ENCODE data around the gene PICK1.

Gene PICK1

DNA sequence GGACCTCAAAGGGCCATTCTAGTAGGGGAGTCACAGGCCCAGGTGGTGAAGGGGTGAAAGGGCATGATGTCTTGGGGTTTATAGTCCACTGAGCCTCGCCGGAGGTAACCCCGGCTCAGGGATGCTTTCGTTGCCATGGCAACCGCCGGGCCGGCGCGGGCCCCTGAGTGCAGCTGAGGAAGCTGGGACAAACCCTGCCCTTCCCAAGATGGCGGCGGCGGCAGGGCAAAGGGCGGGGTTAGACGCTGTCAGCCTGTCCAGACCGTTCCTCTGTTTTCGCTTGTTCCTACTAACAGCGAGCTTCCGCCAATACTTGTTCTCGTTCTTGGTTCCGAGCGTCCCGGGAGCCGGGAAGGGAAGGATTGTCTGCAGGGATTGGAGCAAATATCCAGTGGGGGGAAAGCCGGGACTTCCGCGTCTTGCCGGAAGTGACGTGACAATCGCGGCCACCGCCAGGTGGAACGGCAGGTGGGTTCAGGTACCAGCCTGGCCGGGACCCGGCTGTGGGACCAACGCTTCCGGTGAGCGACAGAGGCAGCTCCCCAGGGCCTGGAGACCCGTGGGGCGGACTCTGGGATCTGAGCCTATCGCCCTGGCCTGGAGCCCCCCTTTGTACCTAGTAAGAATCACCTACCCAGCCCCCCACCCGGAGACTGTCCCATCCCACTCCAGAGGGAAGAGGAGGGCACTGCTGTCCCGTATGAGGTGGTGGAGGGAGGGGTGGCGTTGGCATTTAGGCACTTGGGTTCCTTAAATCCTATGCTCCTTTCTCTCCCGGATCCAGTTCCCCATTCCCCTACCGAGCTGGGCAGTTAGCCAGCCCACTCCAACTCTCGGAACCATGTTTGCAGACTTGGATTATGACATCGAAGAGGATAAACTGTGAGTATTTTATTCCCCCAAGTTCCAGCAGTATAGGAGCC is at the start of gene PICK1:
Gene PICK1, plus strand, starts transcription at position 436 of the 923 bp plus-strand sequence. Its CDS starts 406 bp downstream, at position 842.
- in situ Hi-C loops (cut with MboI; ENCODE audit: low pct_unique_long_range_greater_than_20kb, low sequenced_read_pairs, unreplicated experiment) = loop anchor here (10.0 kb wide), 1 partner anchor 538 kb away; no protein-coding TSS in a partner anchor
- TF ChIP-seq, protein P1, sequence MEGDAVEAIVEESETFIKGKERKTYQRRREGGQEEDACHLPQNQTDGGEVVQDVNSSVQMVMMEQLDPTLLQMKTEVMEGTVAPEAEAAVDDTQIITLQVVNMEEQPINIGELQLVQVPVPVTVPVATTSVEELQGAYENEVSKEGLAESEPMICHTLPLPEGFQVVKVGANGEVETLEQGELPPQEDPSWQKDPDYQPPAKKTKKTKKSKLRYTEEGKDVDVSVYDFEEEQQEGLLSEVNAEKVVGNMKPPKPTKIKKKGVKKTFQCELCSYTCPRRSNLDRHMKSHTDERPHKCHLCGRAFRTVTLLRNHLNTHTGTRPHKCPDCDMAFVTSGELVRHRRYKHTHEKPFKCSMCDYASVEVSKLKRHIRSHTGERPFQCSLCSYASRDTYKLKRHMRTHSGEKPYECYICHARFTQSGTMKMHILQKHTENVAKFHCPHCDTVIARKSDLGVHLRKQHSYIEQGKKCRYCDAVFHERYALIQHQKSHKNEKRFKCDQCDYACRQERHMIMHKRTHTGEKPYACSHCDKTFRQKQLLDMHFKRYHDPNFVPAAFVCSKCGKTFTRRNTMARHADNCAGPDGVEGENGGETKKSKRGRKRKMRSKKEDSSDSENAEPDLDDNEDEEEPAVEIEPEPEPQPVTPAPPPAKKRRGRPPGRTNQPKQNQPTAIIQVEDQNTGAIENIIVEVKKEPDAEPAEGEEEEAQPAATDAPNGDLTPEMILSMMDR (IDR thresholded peaks at IDR 0.05; ENCODE audit: extremely low read depth, insufficient read depth, missing control alignments) = no peak
- peak; percentile 92 for DNase-seq (ENCODE audit: low spot score)

DNA sequence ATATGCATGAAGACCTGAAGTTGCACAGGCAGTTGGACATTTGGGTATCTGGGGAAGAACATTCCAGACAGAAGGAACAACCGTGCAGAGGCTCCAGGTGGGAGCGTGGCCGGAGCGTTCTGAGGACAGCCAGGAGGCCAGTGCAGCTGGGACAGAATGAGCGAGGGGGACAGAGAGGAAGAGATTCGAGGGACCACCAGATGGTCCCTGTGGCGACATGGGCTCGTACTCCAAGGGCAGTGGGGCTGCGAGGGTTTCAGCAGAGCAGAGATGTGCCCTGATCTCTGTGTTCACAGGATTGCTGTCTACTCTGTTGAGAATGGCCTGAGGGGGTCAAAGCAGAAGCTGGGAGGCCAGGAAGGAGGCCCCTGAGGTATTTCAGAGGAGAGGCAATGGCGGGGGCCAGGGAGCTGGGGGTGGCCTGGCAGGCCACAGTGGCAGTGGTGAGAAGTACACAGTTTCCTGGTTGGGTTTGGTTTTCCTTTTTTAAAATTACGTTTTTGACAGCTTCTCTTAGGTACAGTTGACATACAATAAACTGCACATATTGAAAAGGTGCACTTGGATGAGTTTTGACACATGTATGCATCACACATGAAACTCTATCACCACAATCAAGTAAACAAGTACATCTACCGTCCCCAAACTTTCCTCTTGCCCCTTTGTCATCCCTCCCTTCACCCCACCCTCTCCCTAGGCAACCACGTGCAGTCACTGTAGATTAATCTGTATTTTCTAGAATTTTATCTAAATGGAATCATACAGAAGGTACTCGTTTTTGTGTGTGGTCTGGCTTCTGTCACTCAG is 48.0 kb upstream of the PICK1 start:
- DNase-seq (ENCODE audit: low spot score) = no peak
- TF ChIP-seq, protein P1 (IDR thresholded peaks at IDR 0.05; ENCODE audit: extremely low read depth, insufficient read depth, missing control alignments) = no peak
- in situ Hi-C loops (cut with MboI; ENCODE audit: low pct_unique_long_range_greater_than_20kb, low sequenced_read_pairs, unreplicated experiment) = no loop called here

DNA sequence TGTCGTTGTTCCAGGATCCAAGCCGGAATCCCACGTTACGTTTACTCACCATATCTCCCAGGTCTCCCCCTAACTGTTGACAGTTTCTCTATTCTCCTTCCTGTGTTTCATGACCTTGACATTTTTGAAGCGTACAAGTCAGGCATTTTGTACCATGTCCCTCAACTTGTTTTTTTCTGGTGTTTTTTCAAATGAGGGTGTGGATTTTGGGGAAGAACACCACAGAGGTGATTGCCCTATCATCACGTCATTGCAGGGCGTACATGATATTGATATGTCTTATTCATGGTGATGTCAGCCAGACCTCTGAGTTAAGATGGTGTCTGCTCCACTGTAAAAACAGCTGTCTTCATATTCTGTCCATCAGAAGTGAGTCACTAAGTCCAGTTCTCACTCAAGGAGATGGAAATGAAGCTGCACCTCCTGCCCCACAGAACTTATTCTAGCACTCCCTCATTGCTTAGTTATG is 44.6 kb upstream of the PICK1 start:
- in situ Hi-C loops (cut with MboI; ENCODE audit: low pct_unique_long_range_greater_than_20kb, low sequenced_read_pairs, unreplicated experiment) = no loop called here
- no peak for DNase-seq (ENCODE audit: low spot score)
- TF ChIP-seq, protein P1 (IDR thresholded peaks at IDR 0.05; ENCODE audit: extremely low read depth, insufficient read depth, missing control alignments) = no peak

DNA sequence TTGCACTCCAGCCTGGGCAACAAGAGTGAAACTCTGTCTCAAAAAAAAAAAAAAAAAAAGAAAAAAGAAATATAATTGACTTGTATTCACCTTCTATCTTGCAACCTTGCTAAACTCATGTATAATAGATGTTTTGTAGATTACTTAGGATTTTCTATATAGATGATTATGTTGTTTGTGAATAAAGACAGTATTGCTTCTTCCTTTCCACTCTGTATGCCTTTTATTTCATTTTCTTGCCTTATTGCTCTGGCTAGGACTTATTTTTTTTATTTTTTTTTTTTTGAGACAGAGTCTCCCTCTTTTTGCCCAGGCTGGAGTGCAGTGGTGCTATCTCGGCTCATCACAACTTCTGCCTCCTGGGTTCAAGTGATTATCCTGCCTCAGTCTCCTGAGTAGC is 43.1 kb upstream of the PICK1 start:
- TF ChIP-seq, protein P1 (IDR thresholded peaks at IDR 0.05; ENCODE audit: extremely low read depth, insufficient read depth, missing control alignments) = no peak
- in situ Hi-C loops (cut with MboI; ENCODE audit: low pct_unique_long_range_greater_than_20kb, low sequenced_read_pairs, unreplicated experiment) = no loop called here
- no peak for DNase-seq (ENCODE audit: low spot score)

DNA sequence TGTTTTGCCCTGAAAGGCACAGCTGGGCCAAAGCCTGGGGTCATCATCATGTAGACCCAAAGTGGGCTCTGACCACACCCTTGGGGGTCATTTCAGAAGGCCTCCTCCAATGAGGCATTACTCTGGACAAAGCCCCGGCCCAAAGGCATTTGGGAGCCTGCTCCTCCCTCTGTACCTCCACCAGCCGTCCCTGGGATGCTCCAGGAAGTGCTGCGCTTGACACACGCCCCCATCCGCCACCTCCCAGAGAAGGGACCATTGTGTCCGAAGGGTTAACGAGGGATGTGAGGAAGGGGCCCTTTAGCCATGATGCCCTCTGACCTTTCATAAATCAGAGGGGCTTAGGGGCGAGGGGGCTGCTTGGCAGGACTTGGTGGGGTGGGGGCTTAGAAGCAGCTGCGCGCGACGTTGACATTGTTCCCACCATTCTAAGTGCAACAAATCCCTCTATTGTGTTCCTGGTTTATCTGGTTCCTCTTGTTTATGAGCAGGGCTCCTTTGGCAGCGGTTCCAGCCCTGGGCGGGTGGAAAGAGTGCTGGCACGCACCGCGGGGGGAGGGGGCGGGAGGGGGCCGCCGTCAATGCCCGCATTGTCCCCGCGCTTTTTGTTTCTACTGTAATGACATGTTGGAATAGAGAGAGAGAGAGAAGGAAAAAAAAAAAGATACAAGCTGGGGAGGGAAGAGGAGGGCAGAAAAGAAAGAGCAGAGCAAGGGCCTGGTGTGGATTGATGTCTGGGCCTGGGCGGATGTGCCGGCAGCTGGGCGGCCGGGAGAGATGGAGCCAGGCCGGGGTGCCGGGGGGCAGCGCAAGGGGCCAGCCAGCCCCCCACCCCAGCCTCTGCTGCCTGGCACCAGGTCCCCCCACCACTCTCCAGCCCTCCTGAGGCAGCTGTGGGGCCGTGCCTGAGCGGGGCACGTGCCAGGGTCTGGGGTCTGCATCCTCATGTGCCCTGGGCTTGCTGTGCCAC is 40.7 kb upstream of the PICK1 start:
- in situ Hi-C loops (cut with MboI; ENCODE audit: low pct_unique_long_range_greater_than_20kb, low sequenced_read_pairs, unreplicated experiment) = no loop called here
- TF ChIP-seq, protein P1 (IDR thresholded peaks at IDR 0.05; ENCODE audit: extremely low read depth, insufficient read depth, missing control alignments) = no peak
- DNase-seq (ENCODE audit: low spot score) = no peak
